ENCODE results near the gene SANBR. TPM values are rescaled to one million over a fixed set of nuclear protein-coding genes. Genes with fewer than 3 reads are reported as not detected.
A peak's percentile ranks its signal among the peaks of the same experiment; 100 is the strongest.

SANBR gene
- total and polyA plus RNA-seq, 2 of the 13 experiments (the other 11 are each of a cell fraction or from before 2014, with no cell fraction given): 9.8 to 20.9 TPM

GRCh38 chr2:61017556-61018317, 47.9 kb upstream of the SANBR start, which contains the start of the genes PEX13 and PUS10 (continued):
- TF ChIP-seq ZNF503 (CRISPR knock-in tag; IDR thresholded peaks at IDR 0.05): peak; percentile 83; the same call in 1 of the 2 replicates
- TF ChIP-seq ZNF737 (CRISPR knock-in tag; IDR thresholded peaks at IDR 0.05; ENCODE audit: borderline replicate concordance): 0 out of 2 replicates have a peak, but pooled peaks have one; percentile 24
- TF ChIP-seq FOXK2 (IDR thresholded peaks at IDR 0.05): no peak
- no peak for TF ChIP-seq ZNF430 (CRISPR knock-in tag; IDR thresholded peaks at IDR 0.05)
- TF ChIP-seq, protein P1, sequence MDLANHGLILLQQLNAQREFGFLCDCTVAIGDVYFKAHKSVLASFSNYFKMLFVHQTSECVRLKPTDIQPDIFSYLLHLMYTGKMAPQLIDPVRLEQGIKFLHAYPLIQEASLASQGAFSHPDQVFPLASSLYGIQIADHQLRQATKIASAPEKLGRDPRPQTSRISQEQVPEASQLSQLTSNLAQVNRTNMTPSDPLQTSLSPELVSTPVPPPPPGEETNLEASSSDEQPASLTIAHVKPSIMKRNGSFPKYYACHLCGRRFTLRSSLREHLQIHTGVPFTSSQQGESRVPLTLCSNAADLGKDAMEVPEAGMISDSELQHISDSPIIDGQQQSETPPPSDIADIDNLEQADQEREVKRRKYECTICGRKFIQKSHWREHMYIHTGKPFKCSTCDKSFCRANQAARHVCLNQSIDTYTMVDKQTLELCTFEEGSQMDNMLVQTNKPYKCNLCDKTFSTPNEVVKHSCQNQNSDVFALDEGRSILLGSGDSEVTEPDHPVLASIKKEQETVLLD (CRISPR knock-in tag; IDR thresholded peaks at IDR 0.05; ENCODE audit: low read depth): peak; percentile 7; the same call in 1 of the 2 replicates
- peak; percentile 11; the same call in 1 of the 2 replicates for TF ChIP-seq ZNF44 (CRISPR knock-in tag; IDR thresholded peaks at IDR 0.05)
- 0 out of 2 replicates have a peak, but pooled peaks have one; percentile 68 for TF ChIP-seq ZFP82 (CRISPR knock-in tag; IDR thresholded peaks at IDR 0.05; ENCODE audit: borderline replicate concordance)
- TF ChIP-seq, protein P2, sequence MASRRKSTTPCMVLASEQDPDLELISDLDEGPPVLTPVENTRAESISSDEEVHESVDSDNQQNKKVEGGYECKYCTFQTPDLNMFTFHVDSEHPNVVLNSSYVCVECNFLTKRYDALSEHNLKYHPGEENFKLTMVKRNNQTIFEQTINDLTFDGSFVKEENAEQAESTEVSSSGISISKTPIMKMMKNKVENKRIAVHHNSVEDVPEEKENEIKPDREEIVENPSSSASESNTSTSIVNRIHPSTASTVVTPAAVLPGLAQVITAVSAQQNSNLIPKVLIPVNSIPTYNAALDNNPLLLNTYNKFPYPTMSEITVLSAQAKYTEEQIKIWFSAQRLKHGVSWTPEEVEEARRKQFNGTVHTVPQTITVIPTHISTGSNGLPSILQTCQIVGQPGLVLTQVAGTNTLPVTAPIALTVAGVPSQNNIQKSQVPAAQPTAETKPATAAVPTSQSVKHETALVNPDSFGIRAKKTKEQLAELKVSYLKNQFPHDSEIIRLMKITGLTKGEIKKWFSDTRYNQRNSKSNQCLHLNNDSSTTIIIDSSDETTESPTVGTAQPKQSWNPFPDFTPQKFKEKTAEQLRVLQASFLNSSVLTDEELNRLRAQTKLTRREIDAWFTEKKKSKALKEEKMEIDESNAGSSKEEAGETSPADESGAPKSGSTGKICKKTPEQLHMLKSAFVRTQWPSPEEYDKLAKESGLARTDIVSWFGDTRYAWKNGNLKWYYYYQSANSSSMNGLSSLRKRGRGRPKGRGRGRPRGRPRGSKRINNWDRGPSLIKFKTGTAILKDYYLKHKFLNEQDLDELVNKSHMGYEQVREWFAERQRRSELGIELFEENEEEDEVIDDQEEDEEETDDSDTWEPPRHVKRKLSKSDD (CRISPR knock-in tag; IDR thresholded peaks at IDR 0.05; ENCODE audit: low read depth): 0 out of 2 replicates have a peak, but pooled peaks have one; percentile 18
- TF ChIP-seq ATM (IDR thresholded peaks at IDR 0.05; ENCODE audit: borderline replicate concordance): no peak
- TF ChIP-seq HNRNPLL (IDR thresholded peaks at IDR 0.05; ENCODE audit: low read depth, low read length, poor library complexity, severe bottlenecking): peak; percentile 86
- TF ChIP-seq, protein P3, sequence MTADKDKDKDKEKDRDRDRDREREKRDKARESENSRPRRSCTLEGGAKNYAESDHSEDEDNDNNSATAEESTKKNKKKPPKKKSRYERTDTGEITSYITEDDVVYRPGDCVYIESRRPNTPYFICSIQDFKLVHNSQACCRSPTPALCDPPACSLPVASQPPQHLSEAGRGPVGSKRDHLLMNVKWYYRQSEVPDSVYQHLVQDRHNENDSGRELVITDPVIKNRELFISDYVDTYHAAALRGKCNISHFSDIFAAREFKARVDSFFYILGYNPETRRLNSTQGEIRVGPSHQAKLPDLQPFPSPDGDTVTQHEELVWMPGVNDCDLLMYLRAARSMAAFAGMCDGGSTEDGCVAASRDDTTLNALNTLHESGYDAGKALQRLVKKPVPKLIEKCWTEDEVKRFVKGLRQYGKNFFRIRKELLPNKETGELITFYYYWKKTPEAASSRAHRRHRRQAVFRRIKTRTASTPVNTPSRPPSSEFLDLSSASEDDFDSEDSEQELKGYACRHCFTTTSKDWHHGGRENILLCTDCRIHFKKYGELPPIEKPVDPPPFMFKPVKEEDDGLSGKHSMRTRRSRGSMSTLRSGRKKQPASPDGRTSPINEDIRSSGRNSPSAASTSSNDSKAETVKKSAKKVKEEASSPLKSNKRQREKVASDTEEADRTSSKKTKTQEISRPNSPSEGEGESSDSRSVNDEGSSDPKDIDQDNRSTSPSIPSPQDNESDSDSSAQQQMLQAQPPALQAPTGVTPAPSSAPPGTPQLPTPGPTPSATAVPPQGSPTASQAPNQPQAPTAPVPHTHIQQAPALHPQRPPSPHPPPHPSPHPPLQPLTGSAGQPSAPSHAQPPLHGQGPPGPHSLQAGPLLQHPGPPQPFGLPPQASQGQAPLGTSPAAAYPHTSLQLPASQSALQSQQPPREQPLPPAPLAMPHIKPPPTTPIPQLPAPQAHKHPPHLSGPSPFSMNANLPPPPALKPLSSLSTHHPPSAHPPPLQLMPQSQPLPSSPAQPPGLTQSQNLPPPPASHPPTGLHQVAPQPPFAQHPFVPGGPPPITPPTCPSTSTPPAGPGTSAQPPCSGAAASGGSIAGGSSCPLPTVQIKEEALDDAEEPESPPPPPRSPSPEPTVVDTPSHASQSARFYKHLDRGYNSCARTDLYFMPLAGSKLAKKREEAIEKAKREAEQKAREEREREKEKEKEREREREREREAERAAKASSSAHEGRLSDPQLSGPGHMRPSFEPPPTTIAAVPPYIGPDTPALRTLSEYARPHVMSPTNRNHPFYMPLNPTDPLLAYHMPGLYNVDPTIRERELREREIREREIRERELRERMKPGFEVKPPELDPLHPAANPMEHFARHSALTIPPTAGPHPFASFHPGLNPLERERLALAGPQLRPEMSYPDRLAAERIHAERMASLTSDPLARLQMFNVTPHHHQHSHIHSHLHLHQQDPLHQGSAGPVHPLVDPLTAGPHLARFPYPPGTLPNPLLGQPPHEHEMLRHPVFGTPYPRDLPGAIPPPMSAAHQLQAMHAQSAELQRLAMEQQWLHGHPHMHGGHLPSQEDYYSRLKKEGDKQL (CRISPR knock-in tag; IDR thresholded peaks at IDR 0.05; ENCODE audit: low read depth): peak; percentile 73; the same call in 1 of the 2 replicates
- peak; percentile 78 for TF ChIP-seq TARDBP (CRISPR knock-in tag; IDR thresholded peaks at IDR 0.05)
- no peak for TF ChIP-seq NFRKB (IDR thresholded peaks at IDR 0.05)
- no peak; the same call in 1 of the 2 replicates for TF ChIP-seq ZNF329 (CRISPR knock-in tag; IDR thresholded peaks at IDR 0.05; ENCODE audit: low read depth)
- TF ChIP-seq ZNF674 (CRISPR knock-in tag; IDR thresholded peaks at IDR 0.05; ENCODE audit: low read depth): 0 out of 2 replicates have a peak, but pooled peaks have one; percentile 4
- no peak for TF ChIP-seq ZNF660 (CRISPR knock-in tag; IDR thresholded peaks at IDR 0.05; ENCODE audit: borderline replicate concordance, low read depth)
- TF ChIP-seq ZFP36 (IDR thresholded peaks at IDR 0.05; ENCODE audit: borderline replicate concordance, low read depth, low read length, partially characterized antibody): no peak
